Measurements from ENCODE around the gene TTLL8. TPM values are rescaled to one million over a fixed set of nuclear protein-coding genes. Genes with fewer than 3 reads are reported as not detected.

The TTLL8 gene
- total and polyA plus RNA-seq, 5 donors, result not detected

DNA sequence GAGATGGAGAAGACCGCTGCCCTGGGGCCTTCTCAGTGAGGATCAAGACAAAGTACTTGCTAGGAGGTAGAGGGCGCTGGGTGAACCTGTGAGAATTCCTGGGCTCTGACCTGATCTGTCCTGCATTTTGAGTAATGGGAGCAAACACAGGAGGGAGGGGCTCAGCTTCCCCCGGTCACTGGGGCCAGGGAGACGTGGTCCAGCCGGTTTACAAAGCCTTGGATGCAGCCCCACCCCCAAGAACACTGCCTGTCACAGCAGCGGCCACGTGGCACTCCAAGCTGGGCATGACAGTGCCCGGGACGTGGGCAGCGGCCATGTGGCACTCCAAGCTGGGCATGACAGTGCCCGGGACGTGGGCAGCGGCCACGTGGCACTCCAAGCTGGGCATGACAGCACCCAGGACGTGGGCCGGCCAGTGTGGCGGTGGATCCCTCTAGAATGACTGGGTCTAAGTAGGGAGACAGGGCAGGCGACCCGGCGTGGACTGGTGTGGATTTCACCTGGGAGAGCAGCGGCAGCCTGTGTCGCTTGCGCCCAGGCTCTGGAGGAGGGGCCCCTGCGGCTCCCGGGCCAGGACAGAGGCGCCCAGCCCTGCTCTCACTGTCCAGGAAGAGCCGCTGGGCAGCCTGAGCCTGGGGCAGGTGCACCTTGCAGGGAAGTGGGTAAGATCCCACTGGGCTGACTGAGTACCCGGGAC is 2.5 kb upstream of the TTLL8 start:
- Histone ChIP-seq H3K27ac (ENCODE audit: low read length) (no peak overlapping the region), H3K9me3 (ENCODE audit: control insufficient read depth, low read length) (no peaks in the 10 kb centered on the region), H3K27me3 (ENCODE audit: control insufficient read depth, insufficient read depth) (no peaks in the 10 kb centered on the region), H3K4me3 (ENCODE audit: low read length) (no peak overlapping the region), H3K4me1 (ENCODE audit: control insufficient read depth, insufficient read depth, low read length) (no peaks in the 10 kb centered on the region)
- WGBS, result 84% methylated on average over 28 of the region's 28 CpGs
- ATAC-seq (no peak), DNase-seq (peak in 2 of 3 donors; percentile 32 to 42)
- intact Hi-C loops (cut with DNase I), result no loop called here

DNA sequence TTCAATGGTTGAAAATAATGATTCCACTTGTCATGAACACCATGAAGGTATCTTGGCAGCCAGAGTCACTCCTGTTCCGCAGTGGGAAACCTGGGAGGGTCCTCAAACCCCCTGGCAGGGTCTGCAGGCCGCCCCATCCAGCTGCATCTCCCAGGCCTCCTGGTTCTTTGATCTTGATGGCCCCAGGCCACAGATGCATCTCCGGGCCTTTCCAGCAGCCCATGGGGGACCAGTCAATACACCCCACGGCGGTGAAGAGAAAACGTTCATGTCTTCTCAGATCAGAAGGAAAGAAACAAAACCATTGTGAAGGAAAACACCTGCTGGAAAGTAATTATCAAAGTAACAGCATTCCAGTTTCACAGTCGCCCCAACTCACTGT is 1.8 kb upstream of the TTLL8 start:
- Histone ChIP-seq H3K27ac (ENCODE audit: low read length) (no peak overlapping the region), H3K27me3 (ENCODE audit: control insufficient read depth, insufficient read depth) (no peaks in the 10 kb centered on the region), H3K4me1 (ENCODE audit: control insufficient read depth, insufficient read depth, low read length) (no peaks in the 10 kb centered on the region), H3K9me3 (ENCODE audit: control insufficient read depth, low read length) (no peaks in the 10 kb centered on the region), H3K4me3 (ENCODE audit: low read length) (no peak overlapping the region)
- DNase-seq (peak in 1 of 3 donors; percentile 25), ATAC-seq (no peak)
- intact Hi-C loops (cut with DNase I), result no loop called here
- 89% methylated on average over 7 of the region's 7 CpGs for WGBS

DNA sequence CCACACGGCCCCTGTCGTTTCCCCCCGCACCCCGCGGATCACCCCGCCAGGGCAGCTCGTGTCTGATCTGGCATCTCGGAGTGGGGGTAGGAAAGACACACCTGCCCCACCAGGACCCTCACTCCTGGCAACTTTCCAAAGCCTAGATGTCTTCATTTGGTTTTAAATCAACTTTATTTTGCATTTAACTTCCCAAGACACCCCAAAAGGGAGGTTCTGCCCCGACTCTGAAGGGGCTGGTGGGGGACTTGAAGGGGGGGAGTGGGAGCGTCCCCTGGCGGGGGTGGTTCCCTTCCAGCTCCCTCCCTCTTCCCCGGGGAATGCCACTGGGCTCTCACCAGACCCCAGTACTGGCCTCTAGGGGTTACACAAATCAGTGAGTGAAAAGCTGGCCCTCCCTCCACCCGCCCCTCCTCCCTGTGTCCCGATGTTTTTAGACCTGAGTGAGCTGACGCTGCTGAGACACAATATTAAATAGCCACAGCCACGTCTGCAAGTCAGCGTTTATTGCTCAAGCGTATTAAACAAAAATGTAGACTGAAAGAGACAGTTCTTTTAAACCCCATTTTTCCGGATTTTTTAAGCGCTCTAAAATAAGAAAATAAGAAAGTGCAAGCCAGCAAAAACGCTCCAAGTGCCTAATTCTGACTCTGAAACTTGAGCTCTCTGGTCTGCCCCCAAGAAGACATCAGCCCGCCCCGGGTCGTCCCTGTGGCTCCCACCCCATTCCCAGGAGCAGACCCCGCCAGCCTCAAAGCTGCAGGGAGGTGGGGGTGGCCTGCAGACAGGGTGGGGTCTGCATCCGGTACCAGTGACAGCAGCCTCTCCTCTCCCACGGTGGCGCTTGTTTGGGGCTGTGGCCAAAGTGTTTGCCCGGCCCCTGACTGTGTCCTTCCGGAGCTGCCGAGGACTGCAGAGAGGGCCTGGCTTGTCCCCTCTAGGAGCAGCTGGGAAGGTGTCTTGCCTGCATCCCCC is 1.1 kb upstream of the TTLL8 start:
- 9% methylated on average over 31 of the region's 31 CpGs for WGBS
- intact Hi-C loops (cut with DNase I), result no loop called here
- ATAC-seq, result peak in 1 of 2 donors; percentile 31
- no peaks in the 10 kb centered on the region for H3K27me3 ChIP-seq (ENCODE audit: control insufficient read depth, insufficient read depth)
- no peaks in the 10 kb centered on the region for H3K9me3 ChIP-seq (ENCODE audit: control insufficient read depth, low read length)
- H3K4me1 ChIP-seq (ENCODE audit: control insufficient read depth, insufficient read depth, low read length), result no peaks in the 10 kb centered on the region
- no peak overlapping the region for H3K27ac ChIP-seq (ENCODE audit: low read length)
- peak overlapping the region; percentile 6 for H3K4me3 ChIP-seq (ENCODE audit: low read length)
- DNase-seq, result peak in 2 of 3 donors; percentile 46 to 48

DNA sequence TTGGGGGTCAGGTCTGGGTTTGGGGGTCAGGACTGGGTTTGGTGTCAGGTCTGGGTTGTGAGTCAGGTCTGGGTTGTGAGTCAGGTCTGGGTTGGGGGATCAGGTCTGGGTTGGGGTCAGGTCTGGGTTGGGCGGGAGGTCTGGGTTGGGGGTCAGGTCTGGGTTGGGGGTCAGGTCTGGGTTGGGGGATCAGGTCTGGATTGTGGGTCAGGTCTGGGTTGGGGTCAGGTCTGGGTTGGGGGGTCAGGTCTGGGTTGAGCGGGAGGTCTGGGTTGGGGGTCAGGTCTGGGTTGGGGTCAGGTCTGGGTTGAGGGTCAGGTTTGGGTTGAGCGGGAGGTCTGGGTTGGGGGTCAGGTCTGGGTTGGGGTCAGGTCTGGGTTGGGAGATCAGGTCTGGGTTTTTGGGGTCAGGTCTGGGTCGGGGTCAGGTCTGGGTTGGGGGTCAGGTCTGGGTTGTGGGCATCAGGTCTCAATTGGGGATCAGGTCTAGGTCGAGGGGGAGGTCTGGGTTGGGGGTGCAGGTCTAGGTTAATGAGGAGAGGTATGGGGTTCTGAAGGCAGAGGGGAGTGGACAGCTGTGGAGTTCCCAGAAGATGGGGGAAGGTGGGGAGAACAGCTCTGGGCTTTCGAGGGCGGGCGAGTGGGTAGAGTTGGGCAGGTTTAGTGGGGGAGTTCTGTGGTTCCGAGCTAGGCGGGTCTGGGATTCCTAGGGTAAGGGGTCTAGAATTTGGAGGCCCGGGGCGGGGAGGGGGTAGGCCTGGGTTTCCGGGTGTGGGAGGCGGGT is 629 bp downstream of the TTLL8 start:
- ATAC-seq, result no peak
- peak in 2 of 3 donors; percentile 37 to 41 for DNase-seq
- Histone ChIP-seq H3K27me3 (ENCODE audit: control insufficient read depth, insufficient read depth) (no peaks in the 10 kb centered on the region), H3K4me1 (ENCODE audit: control insufficient read depth, insufficient read depth, low read length) (no peaks in the 10 kb centered on the region), H3K9me3 (ENCODE audit: control insufficient read depth, low read length) (no peaks in the 10 kb centered on the region), H3K4me3 (ENCODE audit: low read length) (no peak overlapping the region), H3K27ac (ENCODE audit: low read length) (no peak overlapping the region)
- 88% methylated on average over 14 of the region's 14 CpGs for WGBS
- intact Hi-C loops (cut with DNase I), result no loop called here

DNA sequence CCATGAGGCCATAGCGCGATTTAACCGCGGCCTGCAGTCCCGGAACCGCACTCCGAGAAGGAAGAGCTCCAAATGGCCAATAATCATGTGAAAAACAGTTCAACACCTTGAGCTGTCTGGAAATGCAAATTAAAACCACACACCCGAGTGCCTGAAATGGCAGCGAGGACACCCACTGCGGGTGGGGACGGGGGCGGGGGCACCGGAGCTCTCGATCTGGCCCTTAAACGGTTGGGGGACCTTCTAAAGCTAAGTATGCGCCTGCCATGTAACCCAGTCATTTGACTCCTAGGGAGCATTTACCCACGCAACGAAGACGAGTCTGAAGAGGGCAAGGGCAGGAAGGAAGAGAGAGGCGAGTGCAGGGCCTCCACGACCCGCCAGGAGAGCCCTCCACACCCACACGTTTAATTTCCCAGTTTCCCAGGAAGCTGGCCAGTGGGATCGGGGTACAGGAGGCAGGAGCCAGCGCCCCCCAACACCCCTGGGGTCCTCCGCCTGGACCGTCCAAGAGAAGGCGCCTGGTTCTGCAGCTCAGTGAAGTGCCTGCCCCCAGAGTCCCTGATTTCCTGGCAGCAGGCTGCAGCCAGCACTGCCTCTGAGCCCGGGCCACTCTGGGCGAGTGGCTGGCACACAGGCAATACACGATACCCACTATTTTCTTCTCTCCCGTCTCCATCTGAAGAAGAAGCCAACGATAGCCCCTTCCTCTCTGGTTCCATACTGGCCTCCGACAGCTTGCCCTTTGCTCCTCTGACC is 1.7 kb downstream of the TTLL8 start:
- intact Hi-C loops (cut with DNase I), result no loop called here
- no peak overlapping the region for H3K27ac ChIP-seq (ENCODE audit: low read length)
- H3K27me3 ChIP-seq (ENCODE audit: control insufficient read depth, insufficient read depth), result no peaks in the 10 kb centered on the region
- no peaks in the 10 kb centered on the region for H3K9me3 ChIP-seq (ENCODE audit: control insufficient read depth, low read length)
- H3K4me1 ChIP-seq (ENCODE audit: control insufficient read depth, insufficient read depth, low read length), result no peaks in the 10 kb centered on the region
- ATAC-seq (no peak), DNase-seq (peak in 2 of 3 donors; percentile 5 to 47)
- H3K4me3 ChIP-seq (ENCODE audit: low read length), result no peak overlapping the region
- 76% methylated on average over 34 of the region's 34 CpGs for WGBS

DNA sequence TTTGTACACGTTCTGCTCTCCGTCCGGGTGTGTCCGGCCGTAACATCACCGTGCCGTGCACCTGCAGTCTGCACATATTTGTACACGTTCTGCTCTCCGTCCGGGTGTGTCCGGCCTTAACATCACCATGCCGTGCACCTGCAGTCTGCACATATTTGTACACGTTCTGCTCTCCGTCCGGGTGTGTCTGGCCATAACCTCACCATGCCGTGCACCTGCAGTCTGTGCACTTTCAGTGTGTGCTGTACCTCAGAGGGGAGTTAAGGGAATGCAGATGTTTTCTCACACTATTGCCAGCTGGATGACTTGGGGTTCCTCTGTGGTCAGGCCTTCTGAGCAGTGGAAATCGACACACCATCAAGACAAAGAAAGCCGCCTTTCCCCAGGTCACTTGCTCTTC is 4.2 kb downstream of the TTLL8 start:
- no peaks in the 10 kb centered on the region for H3K27me3 ChIP-seq (ENCODE audit: control insufficient read depth, insufficient read depth)
- peak in 2 of 3 donors; percentile 1 to 9 for DNase-seq

DNA sequence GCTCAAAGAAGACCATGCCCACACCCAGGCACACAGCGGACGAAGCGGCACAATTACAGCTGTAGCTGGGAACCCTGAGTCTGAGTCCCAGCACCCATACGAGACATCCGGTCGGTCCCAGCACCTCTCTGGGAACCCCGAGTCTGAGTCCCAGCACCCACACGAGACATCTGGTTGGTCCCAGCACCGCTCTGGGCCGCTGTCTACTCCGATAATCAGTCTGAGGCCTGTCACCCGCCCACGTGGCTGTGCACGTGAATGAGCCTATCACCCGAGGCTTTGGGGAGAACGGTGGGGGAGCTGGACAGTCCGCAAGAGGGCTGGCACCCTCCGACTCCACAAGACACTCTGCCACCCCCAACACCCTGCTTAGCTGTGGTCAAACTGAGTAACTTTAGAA is 6.2 kb downstream of the TTLL8 start:
- no peaks in the 10 kb centered on the region for H3K27me3 ChIP-seq (ENCODE audit: control insufficient read depth, insufficient read depth)
- intact Hi-C loops (cut with DNase I), result no loop called here
- WGBS, result 90% methylated on average over 18 of the region's 18 CpGs
- peak in 2 of 3 donors; percentile 27 to 34 for DNase-seq
- no peak for ATAC-seq
- no peaks in the 10 kb centered on the region for H3K4me1 ChIP-seq (ENCODE audit: control insufficient read depth, insufficient read depth, low read length)
- no peak overlapping the region for H3K4me3 ChIP-seq (ENCODE audit: low read length)
- H3K9me3 ChIP-seq (ENCODE audit: control insufficient read depth, low read length), result no peaks in the 10 kb centered on the region
- no peak overlapping the region for H3K27ac ChIP-seq (ENCODE audit: low read length)

More for the DNA sequence above, 4.2 kb downstream of the TTLL8 start:
- intact Hi-C loops (cut with DNase I), result no loop called here
- WGBS, result 94% methylated on average over 18 of the region's 18 CpGs
- Histone ChIP-seq H3K4me3 (ENCODE audit: low read length) (no peak overlapping the region), H3K9me3 (ENCODE audit: control insufficient read depth, low read length) (no peaks in the 10 kb centered on the region), H3K27ac (ENCODE audit: low read length) (no peak overlapping the region), H3K4me1 (ENCODE audit: control insufficient read depth, insufficient read depth, low read length) (no peaks in the 10 kb centered on the region)
- no peak for ATAC-seq

DNA sequence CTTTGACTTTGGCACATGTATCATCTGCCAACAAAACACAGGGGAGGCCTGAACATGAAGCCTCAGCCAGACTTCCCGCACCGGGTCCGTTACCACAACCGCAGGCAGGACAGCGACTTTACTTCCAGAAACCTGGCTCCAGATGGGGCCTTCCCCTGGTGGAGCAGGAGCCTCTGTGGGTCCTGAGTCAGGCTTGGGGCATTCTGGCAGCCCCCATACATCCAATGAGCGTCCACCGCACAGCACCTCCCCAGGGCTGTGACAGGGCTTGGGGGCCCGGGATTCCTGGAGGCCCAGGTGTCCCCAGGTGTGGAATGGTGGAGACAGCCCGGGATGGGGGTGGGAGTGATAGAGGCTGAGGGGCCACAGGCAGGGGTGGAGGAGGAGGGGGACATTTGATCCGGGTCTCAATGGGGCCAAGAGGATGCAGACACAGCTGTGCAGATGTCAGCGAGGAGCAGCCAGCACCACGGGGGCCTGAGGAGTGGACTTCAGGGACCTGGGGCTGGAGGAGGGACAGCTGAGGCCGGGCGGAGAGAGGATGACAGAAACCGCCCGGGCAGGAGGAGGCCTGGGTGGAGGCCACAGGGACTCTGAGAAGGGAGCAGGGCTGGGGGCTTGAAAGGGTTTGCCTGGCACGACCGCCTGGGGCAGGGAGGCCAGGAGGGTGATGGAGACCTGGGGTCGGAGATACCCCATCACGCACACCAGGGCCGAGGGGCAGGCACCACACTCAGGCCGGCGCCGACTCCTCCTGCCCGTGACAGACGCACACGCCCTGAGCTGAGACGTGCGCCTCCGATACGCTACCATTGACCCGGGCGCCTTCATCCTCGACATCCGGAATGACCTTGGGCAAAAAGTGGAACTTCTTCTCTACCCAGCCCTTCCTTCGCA is 8.6 kb downstream of the TTLL8 start:
- Histone ChIP-seq H3K4me3 (ENCODE audit: low read length) (no peak overlapping the region), H3K4me1 (ENCODE audit: control insufficient read depth, insufficient read depth, low read length) (no peaks in the 10 kb centered on the region), H3K9me3 (ENCODE audit: control insufficient read depth, low read length) (no peaks in the 10 kb centered on the region), H3K27me3 (ENCODE audit: control insufficient read depth, insufficient read depth) (no peaks in the 10 kb centered on the region), H3K27ac (ENCODE audit: low read length) (no peak overlapping the region)
- 88% methylated on average over 36 of the region's 36 CpGs for WGBS
- intact Hi-C loops (cut with DNase I), result no loop called here
- DNase-seq (peak in 2 of 3 donors; percentile 15 to 44), ATAC-seq (no peak)

DNA sequence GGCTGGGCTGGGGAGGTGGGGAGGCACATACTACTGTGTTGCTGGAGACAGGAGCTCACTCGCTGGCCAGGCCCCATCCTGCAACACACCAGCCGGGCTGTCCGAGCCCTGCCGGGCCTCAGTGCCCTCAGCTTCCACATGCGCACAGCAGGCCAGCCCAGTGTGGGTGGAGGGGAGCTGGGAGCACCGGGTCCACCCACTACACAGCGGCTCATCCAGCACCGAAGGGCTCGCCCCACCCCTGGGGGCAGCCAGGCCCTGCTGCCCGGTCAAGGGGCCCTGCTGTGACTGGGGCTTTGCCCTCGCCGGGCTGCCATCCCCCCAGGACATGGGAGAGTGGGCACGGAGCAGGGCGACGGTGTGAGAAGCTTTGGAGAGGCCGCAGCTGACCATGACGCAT is 9.3 kb downstream of the TTLL8 start:
- Histone ChIP-seq H3K4me3 (ENCODE audit: low read length) (no peak overlapping the region), H3K4me1 (ENCODE audit: control insufficient read depth, insufficient read depth, low read length) (no peaks in the 10 kb centered on the region), H3K27me3 (ENCODE audit: control insufficient read depth, insufficient read depth) (no peaks in the 10 kb centered on the region), H3K9me3 (ENCODE audit: control insufficient read depth, low read length) (no peaks in the 10 kb centered on the region), H3K27ac (ENCODE audit: low read length) (no peak overlapping the region)
- ATAC-seq (no peak), DNase-seq (peak in 2 of 3 donors; percentile 18 to 35)
- WGBS, result 83% methylated on average over 17 of the region's 17 CpGs
- intact Hi-C loops (cut with DNase I), result no loop called here

All from right cardiac atrium (tissue), 5 donors.